Right hindlimb (tissue), 1 donor: ENCODE measurements around the gene TLN1.
A peak's percentile ranks its signal among the peaks of the same experiment; 100 is the strongest.

ENCODE experiments used
- DNase-seq: peaks from one replicate; pipeline ENCODE4 v3.0.0-alpha.2; 2018

The TLN1 gene

GRCh38 chr9:35702696-35703095 lies 29.3 kb downstream of the TLN1 start:
- DNase-seq: no peak

DNA sequence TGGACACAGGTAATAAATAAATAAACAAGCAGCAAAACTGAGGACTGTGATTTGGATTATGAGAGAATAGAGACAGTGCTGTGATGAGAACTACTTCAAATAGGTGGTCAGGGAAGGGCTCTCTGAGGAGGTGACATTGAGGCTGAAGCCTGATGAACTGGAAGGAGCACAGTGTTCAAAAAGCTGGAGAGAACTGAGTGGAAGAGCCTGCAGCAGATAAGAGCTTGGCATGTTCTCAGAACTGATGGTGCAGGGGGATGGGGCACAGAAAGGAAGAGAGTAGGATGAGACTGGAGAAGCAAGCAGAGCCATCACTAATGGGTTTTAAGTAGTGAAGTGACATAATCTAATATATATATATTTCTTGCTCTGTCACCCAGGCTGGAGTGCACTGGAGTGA lies 31.1 kb downstream of the TLN1 start:
- no peak for DNase-seq

GRCh38 chr9:35700031-35700430 lies 32.0 kb downstream of the TLN1 start:
- DNase-seq: no peak

GRCh38 chr9:35698231-35698630 lies 33.8 kb downstream of the TLN1 start:
- DNase-seq: no peak

- DNase-seq: no peak
These were observed 34.5 kb downstream of the TLN1 start for GRCh38 chr9:35697486-35697885.

- peak; percentile 49 for DNase-seq
These were observed 35.3 kb downstream of the TLN1 start for GRCh38 chr9:35696520-35697215.

- no peak for DNase-seq
These were observed 36.0 kb downstream of the TLN1 start for GRCh38 chr9:35695943-35696401.

- no peak for DNase-seq
These were observed 40.2 kb downstream of the TLN1 start for GRCh38 chr9:35691757-35692301.

DNA sequence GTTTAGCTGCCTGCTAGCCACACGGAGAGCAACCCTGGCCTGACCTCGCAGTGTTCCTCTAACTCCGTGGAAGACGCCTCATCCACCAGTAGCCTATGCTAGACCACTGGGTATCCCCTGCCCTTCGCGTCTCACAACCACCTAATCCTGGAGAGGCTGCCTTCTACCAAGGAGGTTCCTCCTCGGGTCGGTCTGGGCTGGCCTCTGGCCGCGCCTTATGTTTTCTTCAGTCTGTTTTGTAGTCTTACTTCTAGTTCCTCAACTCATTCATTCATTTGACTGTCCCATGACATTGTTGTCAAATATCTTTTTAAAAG lies 40.7 kb downstream of the TLN1 start:
- DNase-seq: no peak

GRCh38 chr9:35690614-35691333 lies 41.2 kb downstream of the TLN1 start:
- DNase-seq: peak; percentile 90

DNA sequence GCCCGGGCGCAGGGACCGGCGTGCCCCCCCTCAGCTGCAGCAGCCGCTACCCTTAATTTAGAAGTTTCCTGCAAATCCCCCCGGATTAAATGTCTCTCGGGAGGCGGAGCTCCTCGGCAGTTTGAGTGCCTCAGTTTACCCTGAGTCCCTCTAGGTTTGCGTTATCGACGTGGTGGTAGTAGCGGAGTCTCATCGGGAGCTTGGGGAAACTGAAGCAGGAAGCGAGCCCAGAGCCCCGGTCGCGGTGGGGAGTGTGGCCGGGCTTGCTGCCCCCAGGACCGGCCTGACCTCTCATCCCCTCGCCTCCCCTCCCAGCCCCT lies 41.7 kb downstream of the TLN1 start:
- DNase-seq: no peak

DNA sequence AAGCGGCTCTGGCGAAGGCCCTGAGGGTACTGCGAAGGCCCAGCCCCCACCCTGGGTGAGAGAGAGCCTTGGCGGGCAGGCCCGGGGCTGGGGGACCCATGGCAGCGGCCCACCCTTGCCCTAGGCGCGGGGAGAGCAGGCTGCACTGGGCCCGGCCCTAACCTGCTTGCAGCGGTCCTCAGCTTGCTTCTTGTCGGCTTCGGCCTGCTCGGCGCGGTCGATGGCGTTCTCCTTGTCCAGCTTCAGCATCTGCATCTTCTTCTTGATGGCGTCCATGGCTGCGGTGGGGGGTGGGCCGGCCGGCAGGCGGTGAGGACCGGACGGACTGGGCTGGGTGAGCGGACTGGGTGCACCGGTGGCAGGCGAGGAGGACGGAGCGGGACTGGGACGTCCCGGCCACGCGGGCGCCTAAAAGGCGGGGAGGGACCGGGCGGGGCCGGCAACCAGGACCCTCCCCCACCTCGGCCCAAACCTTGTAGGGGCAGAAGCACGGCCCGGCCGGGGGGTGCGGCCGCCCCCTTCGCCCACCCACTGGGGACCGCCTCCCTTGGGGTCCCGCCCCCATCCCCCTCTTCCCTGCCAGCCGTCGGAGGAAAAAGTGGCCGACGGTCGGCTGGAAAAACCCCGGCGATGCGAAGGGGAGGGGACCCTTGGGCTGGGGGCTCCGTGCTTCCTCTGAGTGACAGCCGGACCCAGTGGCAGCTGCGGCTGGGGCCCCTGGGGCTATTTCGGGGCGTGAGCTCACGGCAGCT lies 42.3 kb downstream of the TLN1 start, which contains the start of gene TPM2:
TPM2 (minus strand) TSS at position 384 of the 752 bp plus-strand sequence; CDS start at position 276, 108 bp downstream.
- peak; percentile 89 for DNase-seq

DNA sequence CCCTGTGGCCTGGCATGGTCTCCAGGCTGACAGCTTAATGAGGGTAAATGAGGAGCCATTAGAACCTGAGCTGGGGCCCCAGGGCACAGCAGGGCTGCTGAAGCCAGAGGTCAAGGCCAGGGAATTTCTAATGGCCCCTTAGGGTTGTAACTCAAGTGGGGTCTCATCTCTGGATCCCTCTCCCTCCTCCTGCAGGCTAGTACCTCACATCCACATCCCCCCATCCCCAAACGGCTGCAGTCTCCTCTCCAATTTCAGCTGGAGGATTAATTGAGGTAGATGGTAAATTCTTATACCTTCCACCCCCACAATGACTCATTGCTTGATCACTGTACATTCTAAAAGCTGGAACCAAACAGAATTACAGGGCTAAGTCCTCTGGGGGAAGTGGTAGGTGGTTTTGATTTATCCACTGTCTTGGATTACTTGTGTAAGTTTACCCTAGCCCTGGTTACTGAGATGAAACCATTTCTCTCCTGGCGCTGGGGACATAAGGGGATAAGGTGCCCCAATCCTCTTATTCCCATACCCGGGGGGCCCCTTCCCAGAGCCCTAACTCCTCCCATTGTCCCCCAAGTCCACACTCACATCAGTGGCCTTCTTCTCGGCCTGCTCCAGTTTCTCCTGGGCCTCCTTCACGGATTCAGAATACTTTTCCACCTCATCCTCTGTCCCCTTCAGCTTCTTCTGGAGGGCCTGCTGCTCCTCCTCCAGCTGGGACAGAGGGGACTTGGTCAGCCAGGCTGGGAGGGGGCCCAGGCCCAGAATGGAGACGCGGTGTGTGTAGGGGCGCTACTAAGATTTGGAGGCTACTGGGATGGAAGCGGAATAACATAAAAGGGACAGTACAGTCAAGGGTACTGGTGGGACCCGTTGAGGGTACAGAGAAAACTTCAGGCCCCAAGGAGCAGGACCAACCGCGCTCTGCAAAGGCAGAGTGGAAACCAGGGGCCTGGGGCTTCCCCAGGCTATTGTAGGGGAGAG lies 43.1 kb downstream of the TLN1 start:
- no peak for DNase-seq

DNA sequence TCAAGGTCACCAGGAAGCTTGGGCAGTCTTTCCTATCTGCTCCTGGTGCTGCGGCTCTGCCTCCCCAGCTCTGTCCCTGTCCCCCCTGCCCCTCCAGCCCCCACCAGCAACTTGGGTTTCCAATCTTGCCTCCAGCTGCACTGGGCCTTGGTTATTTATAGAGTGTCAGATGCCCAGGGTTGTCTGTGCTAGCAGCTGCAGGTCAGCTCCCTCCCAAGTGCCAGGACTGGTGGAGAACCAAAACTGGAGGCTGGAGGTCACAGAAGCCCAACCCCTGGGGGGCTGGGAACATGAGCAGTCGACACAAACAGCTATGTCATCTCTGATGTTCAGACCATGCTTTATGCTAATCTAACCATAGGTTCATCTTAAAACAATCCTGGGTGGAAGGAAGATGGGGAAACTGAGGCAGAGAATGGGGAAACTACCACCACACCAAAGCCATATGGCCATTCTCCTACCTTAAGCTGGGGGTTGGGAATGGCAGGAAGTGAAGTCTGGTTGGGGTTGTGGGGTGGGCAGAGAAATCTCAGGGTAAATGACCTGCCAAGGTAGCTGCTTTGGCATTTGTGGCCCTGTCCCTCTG lies 43.9 kb downstream of the TLN1 start:
- DNase-seq: peak; percentile 44

- no peak for DNase-seq
These were observed 44.7 kb downstream of the TLN1 start for GRCh38 chr9:35687306-35687705.

GRCh38 chr9:35686222-35687203 lies 45.5 kb downstream of the TLN1 start:
- DNase-seq: no peak

GRCh38 chr9:35685506-35685905 lies 46.5 kb downstream of the TLN1 start:
- no peak for DNase-seq

GRCh38 chr9:35684921-35685320 lies 47.1 kb downstream of the TLN1 start:
- no peak for DNase-seq

DNA sequence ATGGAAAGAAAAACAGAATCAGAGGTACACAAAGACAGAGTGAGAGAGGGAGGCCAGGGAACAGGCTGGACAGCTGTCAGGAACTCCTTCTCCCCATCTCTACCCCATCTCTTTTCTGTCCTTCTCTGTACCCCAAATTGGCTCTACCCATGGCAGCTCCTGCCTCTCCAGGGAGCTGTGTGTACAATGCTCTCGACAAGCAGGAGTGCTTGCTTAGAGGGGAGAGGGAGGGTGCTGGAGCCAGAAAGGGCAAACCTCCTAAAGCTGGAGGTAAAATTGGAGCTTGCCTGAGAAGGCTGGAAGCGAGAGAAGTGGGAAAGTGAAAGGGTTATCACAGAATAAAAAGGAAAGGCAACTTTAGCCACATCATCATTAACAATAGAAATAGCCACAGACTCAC lies 48.7 kb downstream of the TLN1 start:
- DNase-seq: no peak

DNA sequence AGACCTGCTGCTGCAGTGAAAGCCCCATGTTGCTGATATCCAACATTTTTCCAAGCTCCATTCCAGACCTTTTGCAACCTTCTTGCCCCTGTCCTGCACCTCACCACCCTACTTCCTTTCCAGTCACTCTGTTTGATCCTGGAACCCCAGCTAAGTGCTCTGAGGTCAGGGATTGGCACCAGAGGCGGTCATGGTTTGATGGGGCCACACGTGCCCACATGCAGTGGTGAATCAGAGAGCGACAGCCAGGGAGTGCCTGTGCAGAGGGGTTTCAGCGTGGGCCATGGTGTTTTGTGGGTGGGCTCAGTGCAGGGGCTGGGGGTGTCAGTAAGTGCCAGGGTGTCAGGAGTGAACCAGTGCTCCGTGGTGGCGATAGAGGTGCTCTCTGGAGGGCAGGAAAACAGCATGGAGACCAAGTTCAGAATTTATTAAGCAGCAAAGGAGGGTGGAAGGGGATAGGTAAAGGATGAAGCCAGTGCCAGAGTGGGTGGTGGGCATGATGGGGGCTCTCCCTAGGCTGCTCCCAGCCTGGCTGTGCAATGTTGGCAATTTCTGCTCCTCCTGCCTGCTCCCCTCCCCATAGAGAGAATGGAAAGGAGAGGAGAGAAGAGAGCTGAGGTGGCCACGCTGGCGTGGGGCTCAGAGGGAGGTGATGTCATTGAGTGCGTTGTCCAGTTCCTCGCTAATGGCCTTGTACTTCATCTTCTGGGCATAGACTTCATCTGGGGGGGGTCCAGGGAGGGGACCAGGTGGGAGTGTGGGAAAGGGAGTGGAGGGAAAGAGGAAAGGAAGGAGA lies 49.3 kb downstream of the TLN1 start:
- DNase-seq: no peak
